ENCODE measurements around the gene PDZD8.
"Not testable (repeated sequence)": the region's sequence is repeated elsewhere in the genome, so short reads cannot be mapped to it uniquely, and the experiment has no call there.

The PDZD8 gene

GRCh38 chr10:117248750-117249465, 126.3 kb downstream of the PDZD8 start:
- no peak for DNase-seq

DNA sequence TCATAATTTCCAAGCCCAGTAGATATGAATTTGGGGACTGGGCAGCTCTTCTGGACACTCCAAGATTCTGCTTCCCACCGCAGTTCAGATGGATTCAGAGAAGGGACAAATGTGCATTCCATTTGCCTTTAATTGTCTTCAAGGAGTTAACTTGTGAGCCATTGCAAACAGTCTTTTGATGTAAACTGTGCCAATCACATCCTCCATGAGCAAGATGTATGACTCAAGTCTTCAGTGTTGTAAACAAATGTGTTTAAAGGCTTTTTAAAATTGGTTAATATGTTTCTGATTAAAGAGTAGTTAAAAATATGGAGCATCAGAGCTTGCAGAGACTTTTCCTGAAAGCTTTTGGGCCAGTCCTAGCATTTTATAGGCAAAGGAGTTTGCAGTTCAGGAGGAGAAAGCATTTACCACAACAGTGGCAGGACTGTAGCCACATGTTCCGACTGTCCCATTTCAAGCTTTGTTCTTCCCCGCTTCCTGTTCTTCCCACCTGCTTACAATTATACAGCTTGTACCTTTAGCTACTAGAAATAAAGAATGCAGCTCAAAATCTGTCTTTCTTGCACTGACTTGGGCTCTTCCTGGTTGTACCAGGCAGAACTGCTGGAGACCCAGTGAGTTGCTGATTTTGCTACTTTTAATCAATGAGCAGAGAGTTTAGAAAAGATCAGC, 128.1 kb downstream of the PDZD8 start:
- no peak for DNase-seq

DNA sequence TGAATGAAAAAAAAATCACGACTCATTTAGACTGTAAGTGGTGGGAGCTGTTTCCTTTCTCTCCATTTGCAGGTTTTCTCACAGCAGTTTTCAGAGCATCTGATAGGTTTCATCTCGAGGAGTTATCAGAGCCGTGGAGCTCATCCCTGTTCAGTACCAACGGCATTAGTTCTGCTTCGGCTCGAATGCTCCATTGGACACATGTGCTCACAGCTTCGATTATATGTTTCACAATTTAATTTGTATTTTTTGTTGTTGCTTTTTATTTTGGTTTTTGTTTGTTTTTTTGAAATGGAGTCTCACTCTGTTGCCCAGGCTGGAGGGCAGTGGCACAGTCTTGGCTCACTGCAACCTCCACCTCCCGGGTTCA, 132.8 kb downstream of the PDZD8 start:
- no peak for DNase-seq

DNA sequence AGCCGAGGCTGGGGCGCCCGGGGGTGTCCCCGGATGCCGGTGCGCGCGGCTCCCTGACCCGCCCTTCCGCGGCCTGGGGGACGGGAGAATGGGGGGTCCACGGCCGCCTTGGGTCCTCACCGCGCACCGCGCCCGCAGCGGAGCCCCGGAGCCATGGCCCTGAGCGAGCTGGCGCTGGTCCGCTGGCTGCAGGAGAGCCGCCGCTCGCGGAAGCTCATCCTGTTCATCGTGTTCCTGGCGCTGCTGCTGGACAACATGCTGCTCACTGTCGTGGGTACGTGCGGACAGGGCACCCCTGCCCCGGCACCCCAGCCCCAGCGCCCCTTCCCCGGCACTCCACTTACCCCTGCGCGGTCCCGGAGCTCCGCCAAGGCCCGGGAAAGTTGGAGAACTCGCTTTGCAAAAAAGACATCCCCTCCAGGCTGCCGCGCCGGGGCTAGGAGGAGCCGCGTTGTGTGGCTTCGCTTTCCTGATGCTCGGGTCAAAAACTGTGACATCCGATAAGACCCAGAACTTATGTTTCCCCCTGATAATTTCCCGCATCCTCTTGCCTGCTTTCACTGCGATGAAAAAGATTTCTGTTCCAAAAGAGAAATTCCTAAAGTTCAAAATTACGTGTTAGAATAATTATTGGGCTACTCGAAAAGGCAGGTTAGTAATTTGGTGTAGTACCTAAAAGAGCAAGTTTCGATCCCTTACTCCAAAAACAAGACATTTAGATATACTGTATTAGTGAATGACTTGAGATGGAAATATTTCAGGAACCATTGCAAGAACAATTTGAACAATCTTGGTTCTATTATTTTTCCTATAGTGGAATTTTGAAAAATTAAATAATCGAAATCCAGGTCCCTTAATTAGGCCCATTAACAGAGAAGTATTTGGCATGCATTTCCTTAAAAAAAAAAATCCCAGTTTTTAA, 133.4 kb downstream of the PDZD8 start:
- DNase-seq, result no peak

DNA sequence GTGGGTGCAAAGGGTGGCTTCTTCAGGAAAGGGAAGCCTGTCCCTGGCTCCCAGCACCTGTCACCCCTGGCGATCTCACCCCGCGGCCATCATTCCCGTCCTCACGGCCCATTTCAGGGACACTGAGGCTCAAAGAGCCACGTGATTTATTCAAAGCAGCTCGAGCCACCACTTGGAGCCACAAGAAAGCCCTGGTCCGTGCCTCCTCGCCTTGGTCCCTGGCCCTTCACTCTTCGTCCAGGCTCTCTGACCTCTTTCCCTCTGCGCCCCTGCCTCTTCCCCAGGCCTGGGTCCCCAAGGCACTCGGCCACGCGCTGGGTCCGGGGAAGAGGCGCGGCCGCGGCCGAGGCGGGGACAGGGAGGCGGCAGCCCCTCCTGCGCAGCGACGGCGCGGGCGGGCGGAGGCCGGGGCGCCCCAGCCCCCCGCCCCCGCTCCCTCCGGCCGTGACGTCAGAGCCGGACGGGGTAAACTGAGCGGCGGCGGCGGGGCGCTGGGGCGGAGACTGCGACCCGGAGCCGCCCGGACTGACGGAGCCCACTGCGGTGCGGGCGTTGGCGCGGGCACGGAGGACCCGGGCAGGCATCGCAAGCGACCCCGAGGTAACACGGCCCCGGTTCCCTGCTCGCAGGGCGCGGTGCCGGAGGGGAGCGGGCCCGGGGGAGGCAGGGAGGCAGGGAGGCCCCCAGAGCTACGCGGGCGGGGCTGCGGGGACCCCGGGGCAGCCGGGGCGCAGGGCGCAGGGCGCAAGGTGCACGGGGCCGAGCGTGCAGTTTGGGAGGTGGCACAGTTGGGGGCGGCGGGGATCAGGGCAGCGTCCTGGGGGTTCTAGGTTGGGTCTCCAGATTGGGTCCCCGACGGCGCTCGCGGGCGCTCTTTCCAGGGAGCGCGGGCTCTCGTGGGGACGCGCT, 134.4 kb downstream of the PDZD8 start, which contains the start of gene SLC18A2:
TSS of gene SLC18A2 (plus strand) at position 494 of the 909 bp plus-strand sequence. CDS start 580 bp downstream, outside the sequence.
- DNase-seq, result no peak

GRCh38 chr10:117239721-117240620, 135.3 kb downstream of the PDZD8 start:
- DNase-seq, result no peak

DNA sequence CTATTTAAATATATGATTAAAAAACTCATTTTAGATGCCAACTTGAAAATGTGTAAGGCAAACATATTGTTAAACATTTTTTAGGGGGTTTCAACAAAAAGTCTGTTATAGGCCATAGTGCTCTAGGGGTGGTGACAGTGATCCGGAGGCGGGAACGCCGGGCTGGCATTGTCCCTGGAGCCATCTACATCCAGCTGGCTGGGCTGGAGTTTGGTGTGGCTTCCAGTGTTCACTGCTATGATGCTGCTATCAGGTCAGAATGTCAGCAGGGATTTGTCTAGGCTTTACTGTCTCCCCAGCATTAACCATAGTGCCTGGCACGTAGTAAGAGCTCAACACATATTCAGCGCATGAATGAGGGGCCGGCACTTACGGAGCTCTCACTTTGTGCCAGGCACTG, 136.2 kb downstream of the PDZD8 start:
- DNase-seq, result no peak

DNA sequence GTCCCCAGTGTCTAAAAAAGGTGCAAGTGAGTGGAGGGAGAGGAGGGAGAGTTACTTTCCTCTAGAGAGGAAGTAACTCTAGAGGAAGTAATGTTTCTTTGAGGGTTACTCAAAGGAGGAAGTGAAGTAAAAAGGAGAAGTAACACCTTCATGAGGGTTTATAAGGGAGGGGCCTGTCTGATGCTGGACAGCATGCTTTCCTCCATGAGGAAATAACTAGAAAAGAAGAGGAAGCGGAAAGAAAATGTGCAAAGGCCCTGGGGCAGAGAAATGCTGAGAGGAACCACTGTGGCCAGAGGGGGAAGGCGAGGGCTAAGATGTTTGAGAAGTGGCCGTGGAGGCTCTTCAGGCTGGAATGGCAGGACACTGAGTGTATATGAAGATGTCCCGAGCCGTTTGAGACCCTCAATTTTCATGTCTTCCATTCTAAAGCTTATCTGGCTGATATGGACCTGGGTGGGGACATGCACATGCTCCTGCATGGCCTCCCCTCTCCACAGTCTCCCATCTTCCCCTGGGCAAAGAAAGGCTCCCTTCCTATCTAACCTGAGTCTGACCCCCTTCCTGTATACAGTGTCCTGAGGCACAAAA, 137.7 kb downstream of the PDZD8 start:
- DNase-seq, result no peak

GRCh38 chr10:117230107-117230506, 145.1 kb downstream of the PDZD8 start:
- DNase-seq, result not testable (repeated sequence)

GRCh38 chr10:117228210-117228609, 147.0 kb downstream of the PDZD8 start:
- DNase-seq, result no peak
